ENCODE results near the gene ARHGAP42.

DNA sequence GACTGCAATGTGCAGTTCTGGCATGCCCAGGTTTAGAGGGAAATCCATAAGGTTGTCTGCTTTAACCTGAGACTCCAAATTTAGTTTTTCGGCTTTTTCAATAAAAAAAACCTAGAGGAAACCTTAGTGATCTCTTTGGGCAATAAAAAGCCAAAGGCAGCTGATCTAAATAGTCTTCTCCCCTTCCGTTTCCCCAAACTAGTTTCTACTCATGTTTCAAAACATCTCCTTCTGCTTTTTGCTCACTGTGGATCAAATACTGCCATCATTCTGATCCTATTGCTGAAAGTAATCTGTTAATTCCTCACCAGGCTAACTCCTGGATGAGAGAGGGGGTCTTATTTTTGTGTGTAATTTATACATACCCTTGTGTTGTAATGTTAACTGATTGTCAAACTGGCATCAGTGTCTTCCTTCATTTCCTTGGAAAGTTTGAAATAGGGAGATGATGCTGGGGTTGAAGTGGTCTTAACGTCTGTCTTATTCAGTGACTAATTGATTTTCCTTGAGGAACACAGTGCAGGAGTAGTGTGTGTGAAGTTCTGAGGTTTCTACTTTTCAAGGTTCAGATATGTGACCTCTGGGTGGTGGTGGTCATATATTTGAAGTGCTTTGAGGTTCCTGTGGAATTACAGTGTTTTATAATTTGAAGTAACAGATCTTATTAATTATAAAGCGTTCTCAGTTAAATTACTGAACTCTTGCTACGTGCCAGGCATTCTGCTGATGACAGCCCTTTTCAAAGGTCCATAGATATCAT, 55.0 kb downstream of the ARHGAP42 start:
- TF ChIP-seq CTCF (conservative IDR thresholded peaks at IDR 0.05; ENCODE audit: low read depth, low read length) = no peak
- no peak for TF ChIP-seq CEBPB (IDR thresholded peaks at IDR 0.05; ENCODE audit: low read depth, low read length)

Measured in IMR-90 (cell line).